ENCODE results near the gene NR5A1.

The NR5A1 gene

DNA sequence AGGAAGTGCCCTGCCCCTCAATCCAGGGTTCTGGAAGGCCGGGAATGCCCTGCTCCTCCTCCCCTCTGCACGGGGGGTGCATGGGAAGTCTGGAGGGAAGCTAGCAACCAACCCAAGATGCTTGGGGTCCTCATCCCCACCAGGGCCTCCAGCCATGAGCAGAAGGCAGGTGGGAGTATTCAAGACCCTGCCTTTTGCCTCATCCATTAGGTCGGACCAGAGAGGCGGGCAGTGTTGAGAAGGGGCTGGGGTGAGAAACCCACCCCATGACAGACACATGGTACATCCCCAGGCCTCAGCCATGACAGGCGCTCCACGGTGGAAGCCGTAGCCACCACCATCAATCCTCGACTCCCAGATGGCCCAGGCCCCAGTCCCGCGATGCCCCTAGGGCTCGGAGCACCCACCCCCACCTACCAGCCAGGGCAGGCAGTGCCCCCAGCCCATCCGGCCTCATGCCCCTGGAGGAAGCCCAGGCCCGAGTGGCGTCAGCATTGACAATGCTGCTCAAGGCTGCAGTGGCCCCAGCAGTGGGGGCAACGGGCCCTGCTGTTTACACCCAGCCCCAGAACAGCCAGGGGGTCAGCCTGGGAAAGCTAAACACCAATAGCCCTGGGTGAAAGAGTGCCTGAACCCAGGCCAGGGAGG is 8.6 kb downstream of the NR5A1 start:
- no peak for DNase-seq (ENCODE audit: low read depth in 2 of 2)

DNA sequence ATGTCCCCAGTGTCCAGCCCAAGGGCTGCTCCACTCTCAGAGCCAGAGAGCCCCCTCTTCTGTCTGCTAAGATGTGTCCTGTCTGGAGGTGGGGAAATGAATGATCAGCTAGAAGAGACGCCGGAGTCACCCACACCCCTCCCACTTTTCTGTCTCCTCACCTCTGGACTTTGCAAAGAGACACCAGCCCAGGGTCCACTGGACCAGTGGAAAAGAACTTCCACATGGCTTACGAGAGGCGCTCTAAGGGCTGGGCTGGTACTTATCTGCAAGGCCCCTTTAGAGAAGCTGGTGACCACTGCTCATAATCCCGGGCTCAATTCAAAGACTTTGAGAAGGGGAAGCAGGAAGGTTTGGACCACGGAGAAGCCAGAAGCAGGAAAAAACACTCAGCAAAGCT is 9.2 kb downstream of the NR5A1 start:
- no peak for DNase-seq (ENCODE audit: low read depth in 2 of 2)

DNA sequence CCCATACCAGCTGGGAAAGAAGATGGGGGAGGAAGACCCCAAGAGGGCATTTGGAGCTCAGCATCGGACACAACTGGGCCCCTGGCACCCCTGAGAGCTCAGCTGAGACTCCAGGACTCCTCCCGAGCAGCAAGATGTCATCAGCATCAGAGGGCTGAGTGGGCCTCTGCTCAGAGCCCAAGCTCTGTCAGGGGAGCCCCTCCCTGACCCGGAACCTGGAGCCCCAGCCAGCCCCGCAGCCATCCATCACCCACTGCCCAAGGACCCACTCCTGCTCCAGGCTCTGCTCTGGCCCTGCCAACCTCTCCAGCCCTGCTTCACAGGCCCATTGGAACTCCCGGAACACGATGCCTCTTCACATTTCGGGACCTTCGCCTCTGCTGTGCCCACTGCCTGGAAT is 9.8 kb downstream of the NR5A1 start:
- no peak for DNase-seq (ENCODE audit: low read depth in 2 of 2)

DNA sequence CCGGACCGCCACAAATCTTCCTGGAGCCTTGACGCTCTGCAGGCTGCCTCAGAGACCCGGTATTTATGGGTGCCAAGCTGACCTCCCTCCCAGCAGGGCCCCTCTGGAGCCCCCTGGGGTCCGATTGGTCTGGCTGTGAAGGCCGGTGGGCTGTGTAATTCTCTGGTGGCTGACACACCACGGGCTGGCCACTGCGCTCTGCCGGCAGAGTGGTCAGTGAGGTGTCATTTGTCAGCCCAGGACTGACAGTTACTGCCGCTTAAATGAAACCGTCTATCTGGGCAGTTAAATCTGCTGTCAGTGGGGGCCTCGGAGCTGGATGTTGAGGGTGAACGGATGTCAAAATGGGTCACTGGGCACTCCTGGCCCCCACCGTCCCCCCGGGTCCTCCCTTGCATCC is 10.7 kb downstream of the NR5A1 start:
- no peak for DNase-seq (ENCODE audit: low read depth in 2 of 2)

DNA sequence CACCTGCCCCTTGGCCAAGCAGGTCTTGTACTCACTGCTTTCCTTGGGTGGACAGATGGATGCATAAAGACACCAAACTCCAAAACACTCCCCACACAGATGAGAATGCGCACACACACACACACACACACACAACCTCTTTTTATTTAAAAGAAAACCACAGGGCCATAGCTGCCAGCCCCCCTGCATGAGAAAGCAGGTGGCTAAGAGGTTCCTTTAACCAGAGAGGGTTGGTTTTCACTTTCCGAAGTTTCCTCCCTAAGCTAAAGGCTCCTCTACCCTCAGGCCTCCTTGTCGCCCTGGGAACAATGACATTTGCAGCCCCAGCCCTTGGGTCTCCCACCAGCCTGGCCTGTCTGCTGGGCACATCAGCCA is 11.1 kb downstream of the NR5A1 start:
- no peak for DNase-seq (ENCODE audit: low read depth in 2 of 2)

DNA sequence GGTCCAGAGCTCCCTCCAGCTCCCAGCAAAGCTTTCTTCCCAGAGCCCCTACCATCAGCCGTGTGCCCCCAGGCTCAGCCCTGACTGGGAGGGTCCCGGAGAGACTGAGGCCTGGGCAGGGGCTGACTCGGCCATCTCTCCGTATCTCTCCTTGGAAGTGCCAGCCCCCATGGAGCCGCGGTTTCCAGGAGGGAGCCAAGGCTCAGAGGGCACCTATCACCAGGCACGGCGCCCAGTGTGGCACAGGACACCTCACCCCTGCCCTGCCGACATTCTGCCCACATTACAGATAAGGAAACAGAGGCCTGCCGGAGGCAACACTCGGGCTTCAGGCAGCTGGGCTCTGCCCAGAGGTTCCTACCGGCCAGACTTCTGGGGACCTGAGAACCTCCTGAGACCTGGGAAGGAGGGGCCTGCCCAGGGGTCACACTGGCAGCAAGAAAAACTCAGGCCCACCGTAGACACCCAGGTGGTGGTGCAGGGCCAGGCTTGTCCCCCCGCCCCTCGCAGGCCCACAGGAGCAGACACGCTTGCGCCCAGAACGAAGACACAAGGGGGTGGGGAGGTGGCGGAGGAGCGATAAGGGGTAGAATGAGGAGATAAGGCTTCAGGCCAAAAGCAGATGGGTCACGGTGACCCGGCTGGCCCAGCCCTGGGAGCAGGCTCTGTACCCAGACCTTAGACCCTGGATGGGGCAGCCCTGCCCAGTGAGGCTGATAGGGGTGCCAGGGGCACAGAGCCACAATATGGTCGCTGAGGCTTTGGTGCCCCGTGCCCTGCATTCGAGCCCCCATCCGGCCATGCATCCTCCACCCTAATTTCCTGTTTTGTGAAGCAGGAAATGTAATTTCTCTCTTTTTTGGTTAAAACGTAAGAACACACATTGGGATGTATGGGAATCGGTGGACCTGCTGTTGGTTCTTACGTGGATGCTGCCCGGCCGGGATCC is 11.8 kb downstream of the NR5A1 start:
- no peak for DNase-seq (ENCODE audit: low read depth in 2 of 2)

DNA sequence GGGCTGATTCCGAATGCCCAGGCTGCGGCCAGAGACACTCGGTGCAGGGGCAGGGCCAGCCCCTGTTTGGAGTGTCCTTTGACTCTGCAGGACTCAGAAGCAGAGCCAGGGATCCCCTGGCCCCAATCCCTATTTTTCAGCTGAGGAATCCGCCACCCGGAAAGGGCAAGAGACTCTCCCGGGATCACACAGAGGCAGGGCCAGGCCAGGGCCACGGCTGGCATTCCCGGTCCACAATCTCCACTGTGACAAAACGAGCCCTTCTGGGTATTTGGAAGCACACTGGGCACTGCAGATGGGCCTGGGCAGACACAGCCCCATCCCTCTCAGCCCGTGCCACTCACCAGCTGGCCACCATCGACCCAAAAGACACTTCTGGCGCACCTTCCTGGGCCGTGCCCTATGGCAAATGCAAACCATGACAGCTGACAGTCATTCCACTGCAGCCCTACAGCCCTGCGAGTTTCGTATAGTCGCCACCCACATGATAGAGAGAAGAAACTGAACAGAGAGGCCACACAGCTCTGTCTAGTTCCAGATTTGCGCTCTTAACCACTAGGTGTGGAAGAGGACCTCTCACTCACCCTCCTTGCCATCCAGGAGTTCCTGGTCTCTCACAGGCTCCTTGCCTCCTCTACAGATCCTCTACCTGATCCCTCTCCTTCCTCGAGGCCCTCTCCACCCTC is 13.3 kb downstream of the NR5A1 start:
- DNase-seq (ENCODE audit: low read depth in 2 of 2), result no peak

DNA sequence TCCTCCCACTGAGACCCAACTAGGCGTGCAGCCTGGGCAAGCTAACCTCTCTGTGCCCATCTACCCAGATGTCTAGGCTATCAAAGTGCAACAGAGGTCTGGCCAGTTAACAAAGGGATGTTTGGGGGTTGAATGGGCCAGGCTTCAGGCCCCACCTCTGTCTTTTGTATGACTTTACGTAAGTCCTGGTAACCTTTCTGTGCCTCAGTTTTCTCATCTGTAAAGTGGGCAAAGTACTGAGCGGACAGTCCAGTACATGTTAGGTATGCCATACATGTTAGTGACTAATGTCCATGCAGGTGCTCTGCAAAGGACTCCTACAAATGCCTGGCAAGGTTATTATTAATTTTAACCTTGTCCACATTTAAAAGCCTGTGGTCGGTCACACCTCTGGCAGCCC is 14.0 kb downstream of the NR5A1 start:
- DNase-seq (ENCODE audit: low read depth in 2 of 2), result no peak

DNA sequence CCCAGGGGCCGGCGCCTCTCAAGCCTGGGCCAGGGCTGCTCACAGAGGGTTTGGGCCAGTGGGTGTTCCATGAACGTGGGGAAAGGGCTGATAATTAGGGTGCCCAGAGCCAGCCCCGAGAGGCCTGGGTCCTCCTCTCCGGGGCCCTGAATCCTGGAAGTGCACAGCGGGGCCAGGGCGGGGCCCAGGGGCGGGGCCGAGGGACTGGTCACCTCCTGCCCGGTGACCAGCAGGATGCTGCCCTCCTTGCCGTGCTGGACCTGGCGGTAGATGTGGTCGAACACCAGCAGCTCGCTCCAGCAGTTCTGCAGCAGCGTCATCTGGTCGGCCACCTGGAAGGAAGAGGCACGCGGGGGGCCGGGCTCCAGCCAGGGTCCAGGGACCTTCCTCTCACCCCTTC is 14.4 kb downstream of the NR5A1 start:
- DNase-seq (ENCODE audit: low read depth in 2 of 2), result no peak

DNA sequence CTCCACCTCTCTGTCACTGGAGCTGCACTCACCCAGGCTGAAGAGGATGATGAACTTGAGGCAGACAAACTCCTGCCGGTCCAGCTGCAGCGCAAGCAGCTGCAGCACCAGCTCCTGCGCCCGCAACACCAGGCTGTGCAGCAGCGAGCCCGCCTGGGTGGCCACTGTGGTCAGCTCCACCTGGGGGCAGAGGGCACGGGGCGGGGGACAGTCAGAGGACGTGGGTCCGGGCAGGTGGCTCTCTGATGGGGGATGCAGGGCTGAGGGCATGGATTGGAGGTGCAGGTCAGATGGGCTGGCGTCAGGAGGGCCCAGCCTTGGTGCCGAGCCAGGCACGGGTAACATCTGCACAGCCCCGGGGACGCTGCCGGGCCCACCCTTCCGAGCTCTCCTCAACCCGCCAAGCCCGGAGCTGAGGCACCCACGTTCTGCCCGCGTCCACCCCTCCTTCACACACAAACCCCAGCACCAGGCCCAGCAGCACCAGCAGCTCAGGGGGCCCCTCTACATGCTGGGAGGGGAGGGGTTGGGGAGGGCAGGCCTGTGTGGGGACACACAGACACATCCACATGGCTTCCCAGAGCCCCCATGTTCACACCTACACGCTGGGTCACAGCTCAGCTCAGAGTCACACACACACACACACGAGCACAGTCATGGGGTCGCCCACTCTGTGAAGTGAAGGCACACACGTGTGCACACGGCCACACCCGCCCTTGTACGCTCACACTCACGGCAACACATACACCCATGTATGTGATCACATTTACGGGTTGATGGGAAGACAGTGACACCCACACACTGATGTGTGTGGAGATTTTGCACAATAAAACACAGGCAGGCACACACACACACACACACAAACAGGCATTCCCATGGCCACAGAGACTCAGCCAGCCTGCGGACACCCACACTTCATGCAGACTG is 15.9 kb downstream of the NR5A1 start:
- DNase-seq (ENCODE audit: low read depth in 2 of 2), result no peak

DNA sequence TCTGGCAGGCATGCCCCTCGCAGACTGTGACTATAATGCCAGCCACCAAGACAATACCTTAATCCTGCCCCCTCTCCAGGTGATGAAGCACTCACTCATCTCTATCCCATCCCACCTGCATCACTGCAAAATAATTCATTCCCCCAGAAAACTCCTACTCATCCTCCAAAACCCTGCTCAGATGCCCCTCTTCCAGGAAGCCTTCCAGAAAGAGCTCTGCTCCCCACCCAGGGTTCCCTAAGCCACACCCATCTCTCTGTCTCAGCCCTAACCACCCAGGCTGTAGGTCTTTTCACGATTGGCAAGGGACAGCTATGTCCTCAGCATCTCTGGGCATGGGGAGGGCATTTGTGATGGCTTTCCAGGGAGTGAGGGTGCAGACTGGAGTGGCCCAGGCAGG is 17.2 kb downstream of the NR5A1 start:
- no peak for DNase-seq (ENCODE audit: low read depth in 2 of 2)

DNA sequence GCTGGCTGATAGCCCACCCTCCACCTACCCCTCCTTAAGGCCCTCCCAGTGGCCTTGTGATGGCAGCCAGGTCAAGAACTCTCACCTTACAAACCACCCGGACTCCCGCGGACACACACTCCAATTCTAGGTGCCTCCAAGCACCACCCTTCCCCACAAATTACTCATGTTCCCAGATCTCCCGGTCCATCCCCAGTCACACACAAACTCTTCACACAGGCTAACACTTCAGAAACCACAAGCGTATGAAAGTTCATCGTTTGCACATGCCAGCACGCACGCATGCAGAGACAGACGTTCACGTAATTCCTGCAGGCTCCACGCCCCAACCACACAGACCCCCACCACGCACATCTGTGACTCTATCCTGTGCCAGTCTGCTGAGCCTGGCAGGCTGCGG is 18.0 kb downstream of the NR5A1 start:
- DNase-seq (ENCODE audit: low read depth in 2 of 2), result peak; percentile 16 to 18

DNA sequence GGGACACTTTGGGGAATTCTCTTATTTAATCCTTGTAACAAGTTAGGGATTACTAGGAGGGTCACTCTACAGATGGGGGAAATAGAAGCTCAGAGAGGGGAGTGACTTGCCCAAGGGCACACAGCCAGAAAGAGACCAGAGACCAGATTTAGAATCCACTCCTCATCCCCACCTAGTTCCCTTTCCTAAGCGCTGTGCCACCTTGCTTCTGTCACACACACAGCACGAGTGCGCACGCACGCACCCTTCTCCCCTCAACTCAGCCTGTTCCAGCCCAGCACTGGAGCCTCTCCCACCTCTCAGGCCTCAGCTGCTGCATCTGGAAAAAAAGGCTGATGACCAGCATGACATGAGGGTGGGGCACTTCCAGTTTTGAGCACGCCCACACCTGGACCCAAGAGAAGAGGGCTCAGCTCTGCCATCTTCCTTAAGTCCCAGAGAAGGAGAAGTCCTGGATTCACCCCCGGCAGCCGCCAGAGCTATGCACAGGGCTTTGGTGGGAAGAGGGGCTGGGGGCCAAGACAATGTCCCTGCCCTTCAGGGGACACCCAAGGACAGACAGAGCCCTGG is 18.5 kb downstream of the NR5A1 start:
- no peak for DNase-seq (ENCODE audit: low read depth in 2 of 2)

DNA sequence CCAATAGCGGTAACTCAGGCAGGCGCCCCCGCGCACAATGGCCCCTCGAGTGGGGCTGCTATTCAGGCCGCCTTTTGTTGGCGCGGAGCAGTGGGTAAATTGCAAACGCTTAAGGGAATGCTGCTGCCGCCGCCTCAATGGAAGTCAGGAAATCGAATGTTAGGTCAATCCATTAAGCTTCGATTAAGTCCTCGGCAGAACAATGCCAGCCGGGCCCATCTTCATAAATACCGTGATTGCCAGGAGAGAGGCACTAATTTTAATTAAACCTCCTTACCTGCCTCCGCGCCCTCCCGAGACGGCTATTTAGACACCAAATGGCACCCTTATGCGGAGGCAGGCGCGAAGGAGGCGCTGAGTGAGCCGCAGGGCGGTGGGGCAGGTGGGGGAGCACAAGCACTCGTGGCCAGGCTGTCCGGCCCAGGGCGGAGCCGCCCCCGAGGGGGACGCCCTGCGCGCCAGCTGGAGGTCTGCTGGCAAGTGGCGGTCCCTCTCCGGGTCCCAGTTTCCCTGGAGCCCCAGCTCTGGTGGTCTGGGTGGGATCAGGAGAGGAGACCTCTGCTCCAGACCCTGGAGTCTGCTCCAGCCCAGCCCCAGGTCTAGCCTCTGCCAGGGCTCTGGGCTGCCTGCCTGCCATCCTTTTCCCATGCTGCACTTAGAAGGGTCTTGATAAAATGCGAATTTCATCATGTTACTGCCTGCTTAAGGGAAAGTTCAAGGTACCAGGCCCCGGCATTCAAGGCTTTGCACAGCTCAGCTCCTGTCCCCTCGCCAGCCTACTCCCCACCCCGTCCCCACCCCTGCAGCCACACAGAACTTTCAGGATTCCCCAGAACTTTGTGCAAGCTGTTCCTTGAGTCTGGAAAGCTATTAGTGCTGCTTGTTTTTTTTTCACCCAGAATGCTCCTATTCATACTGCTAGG is 19.7 kb downstream of the NR5A1 start:
- no peak for DNase-seq (ENCODE audit: low read depth in 2 of 2)

DNA sequence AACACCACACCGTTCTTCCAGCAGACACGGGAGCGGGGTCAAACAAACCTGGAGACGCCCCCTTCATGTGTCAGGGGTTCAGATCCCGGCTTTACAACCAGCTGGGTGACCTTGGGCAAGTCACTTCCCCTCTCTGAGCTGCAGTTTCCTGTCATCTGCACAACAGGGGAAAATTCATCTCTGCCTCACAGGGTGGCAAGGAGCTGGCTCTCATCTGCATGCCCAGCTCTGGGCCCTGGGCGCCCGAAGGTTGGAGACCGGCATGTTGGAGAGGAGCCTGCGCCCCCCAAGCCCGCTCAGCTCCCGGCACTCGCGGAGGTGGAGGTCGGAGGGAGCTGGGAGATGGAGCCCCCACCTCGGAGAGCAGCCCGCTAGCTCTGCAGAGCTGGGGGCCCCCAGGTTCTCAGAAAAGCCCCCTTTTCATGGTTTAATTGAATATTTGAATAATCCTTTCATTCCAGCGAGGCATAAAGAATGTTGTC is 20.4 kb downstream of the NR5A1 start:
- no peak for DNase-seq (ENCODE audit: low read depth in 2 of 2)

DNA sequence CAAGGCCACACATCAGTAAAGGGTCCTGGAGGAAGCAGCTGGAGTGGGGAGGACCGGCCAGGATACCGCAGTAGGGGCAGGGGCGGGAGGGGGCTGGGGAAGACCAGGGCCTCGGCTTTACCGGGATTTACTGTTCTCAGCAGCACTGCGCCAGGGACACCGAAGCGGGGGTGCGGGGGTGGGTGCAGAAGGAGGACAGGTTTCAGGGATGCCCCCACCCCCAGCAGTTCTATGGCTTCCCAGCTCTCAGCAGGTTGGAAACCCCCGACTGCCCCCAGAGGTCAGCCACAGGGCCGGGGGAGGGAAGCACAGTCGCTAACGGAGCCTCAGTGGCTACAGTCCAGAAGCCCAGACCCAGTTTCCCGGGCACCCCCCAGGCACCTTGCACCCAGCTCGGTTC is 21.3 kb downstream of the NR5A1 start:
- DNase-seq (ENCODE audit: low read depth in 2 of 2), result no peak

DNA sequence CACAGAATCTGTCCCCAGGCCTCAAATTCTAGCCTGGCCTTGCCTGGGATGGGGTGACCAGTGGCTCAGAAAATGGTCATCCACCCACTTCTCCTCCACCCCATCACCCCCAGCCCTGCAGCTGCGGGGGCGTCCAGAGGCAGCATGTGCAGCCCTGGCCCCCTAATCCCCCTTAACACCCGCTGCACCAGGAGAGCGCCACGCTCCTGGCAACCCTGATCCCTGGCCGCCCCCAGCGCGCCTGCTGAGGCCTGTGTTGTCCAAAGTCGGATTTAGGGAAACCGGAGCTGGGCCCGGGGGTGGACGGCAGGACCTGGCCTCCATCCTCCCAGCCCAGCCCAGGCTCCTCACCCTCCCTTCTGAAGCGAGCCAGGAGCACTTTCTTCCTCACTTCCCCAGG is 22.0 kb downstream of the NR5A1 start:
- no peak for DNase-seq (ENCODE audit: low read depth in 2 of 2)

DNA sequence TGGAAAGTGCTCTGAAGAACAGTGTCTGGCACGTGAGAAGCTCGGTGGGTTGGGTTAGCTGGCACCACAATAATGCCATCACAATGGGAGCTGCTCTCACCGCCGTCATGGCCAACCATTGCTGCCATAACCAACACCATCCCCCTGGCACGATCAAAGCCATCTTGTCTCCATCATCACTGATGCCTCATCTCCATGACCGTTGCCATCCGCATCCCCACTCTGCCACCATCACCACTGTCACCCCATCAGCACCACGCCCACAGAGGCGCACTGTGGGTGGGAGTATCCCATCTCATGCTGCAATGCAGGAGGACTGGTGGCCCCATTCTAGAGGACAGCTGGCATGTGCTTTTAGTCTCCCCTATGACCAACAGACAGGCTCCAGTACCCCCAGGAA is 23.7 kb downstream of the NR5A1 start:
- no peak for DNase-seq (ENCODE audit: low read depth in 2 of 2)

DNA sequence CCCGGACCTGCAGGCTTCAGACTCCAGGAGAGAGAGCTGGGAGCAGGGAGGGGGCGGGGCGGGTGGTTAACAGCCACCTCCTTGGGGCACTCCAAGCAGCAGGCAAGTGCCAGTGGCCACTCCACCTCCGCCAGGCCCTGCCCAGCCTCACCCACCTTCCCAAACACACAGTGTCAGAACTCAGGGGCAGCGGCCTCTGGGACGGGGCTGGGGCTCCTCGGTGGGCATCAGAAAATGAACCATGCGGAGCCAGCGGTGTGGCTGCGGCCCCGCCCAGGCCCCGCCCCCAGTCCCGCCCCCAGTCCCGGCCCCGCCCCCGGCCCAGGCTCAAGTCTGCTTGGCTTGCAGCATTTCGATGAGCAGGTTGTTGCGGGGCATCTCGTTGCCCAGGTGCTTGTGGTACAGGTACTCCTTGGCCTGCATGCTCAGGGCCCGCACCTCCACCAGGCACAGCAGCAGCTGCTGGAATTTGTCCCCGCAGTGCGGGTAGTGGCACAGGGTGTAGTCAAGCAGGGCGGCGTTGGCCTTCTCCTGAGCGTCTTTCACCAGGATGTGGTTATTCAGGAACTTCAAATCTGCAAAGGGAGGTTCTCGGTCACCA is 24.7 kb downstream of the NR5A1 start:
- no peak for DNase-seq (ENCODE audit: low read depth in 2 of 2)

DNA sequence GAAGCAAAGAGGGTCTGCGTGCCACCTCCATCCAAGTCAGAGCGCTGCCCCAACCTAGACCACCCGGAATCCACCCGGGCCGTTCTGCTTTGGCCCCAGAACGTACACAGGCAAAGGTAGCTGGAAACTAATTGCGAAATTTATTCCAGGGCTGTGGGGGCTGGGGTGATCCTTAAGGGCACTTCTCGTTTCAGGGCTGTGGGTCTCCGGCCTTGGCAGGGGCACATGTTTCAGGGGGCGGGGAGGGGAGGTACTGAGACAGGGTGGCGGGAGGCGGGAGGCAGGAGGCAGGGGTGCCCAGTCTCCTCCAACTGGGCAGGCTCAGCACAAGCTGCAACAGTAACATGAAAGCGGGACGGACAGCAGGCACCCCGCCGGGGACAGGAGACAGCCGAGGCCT is 26.1 kb downstream of the NR5A1 start:
- no peak for DNase-seq (ENCODE audit: low read depth in 2 of 2)
